ENCODE results near the gene KSR1.

The KSR1 gene

DNA sequence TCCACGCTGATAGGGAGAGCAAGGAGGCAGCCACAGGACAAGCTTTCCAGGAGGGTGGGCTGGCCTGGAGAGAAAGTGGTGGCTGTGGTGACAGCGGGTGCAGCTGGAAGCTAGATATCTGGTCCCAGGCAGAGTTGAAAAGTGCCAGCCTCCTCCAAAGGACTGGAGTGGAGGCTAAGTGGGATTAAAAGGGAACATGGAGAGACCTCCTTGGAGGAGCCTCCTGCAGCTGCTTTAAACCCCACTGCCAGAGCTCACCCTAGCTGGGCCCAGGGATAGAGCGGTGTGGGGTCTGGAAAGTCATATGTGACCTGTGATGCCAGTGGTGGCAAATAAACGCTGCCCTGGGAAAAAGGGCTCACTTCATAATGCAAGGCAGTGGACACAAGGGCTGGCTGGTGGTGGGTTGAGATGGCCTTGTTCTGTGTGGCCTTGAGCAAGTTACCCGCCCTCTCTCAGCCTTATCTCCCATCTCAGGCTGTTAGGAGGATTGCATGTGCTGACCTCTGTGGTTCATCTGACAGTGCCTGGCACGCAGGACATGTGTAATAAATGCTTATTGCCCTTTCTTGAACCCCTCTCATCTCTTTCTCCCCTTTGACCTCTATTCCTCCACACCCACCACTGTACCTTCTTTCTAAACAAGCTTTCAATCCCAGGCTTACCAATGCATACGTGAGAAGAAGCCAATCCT, 113.8 kb downstream of the KSR1 start:
- DNase-seq (ENCODE audit: low read depth) = no peak

DNA sequence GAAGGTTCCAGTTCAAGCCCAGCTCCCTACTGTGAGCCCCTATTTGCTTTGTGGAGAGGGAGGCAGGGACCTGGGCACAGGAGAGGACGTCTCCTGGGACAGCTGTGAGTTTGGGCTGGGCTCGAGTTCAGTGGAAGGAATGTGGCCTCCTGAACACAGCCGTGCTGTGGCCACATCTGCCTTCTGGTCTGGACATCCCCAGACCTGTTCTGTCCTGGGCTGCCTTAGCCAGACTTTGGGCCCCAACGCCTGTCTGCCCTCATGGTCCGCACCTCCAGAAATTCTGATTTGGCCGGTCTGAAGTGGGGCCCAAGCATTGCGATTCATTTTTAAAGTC, 114.3 kb downstream of the KSR1 start:
- no peak for DNase-seq (ENCODE audit: low read depth)

DNA sequence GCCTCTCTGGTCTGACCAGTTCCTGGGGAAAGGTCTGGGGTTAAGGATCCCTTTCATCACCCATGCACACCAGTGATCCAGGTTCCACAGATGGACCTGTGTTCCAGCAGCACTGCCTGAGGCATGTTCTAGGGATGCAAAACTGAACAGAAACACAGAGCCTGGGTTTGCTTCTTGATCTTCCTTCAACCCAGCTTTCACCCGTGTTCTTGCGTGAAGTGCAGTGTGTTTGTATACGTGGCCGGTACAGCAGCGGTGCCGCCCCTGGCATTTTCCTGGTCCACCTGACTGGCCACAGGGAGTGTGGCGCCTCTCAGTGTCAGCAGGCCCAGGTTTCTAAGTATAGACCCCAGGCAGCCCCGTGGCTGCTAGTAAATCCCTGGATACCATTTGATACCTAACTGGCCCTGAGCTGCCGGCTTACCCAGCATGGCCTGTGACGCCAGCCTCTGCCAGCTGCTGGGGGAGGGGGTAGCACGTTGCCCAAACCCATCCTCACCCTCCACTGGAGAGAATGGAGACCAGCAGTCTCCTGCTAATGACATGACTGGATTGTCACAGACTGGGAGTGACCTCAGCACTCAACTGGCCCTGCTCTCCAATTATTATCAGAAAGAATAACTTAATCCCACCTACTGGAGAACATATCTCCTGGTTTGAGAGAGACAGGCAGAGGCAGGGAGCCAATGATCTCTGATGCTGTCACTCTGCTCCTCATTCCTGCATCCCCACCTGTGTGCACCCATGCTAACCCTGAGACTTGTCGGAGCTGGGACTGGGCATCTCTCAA, 115.5 kb downstream of the KSR1 start:
- DNase-seq (ENCODE audit: low read depth) = no peak

DNA sequence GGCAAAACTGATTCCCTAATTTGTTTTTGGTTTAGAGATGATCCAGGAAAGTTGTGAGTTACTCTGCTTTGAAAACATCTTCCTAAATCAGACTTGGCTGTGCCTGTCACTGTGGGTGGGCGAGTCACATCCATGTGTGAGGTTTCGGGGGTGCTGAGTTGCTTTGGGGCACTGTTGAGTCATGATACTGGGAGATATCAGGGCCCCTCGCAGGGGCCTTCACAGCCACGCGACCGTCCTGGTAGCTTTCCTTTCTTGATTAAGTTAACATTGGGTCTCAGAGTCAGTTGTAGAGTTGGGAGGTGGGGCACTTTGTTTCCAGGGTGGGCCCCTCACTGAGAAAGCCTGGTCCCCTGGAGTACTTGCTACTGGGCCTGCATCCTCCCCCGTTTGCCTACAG, 116.4 kb downstream of the KSR1 start:
- DNase-seq (ENCODE audit: low read depth) = no peak

DNA sequence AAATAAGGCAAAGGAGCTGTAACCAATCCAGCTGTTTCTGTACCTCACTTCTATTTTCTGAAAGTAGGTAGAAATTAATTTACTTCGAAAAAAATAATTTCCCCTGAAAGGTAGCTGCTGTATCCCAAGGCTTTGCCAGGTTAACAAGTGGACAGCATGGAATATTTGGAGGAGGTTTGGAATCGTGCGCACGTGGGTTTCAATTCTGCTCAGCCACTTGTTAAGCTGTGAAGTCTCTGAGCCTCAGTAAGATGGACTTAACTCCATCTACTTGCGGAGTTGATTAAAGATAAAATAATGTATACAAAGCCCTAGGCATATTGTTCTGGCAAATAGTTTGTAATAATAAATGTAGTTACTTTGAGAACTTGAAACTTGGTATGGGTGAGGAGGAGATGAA, 117.3 kb downstream of the KSR1 start:
- DNase-seq (ENCODE audit: low read depth) = no peak

DNA sequence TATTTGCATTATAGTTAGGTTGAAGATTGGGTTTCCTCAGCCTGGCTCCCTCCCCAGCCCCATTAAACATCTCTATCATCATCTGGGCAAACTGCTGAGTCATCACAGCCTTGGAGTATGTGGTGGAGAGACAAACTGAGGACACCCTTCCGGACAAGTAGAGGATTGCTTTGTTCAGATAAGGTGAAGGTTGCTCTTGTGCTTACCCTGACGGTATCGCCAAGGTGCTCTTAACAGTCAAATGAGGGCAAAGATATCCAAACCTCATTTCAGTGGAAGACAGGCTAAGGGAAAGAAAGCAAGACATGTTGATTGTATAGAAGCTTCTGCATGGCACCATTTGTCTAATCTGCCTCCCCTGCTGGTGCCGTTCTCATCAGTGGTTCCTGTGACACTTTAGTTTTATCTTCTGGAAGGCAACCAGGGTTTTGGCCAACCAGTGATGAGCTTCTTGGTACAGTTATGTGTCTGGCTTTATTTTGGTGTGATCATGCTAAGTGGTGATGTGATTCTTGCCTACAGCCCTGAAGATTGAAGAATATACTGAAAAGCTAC, 117.8 kb downstream of the KSR1 start:
- peak; percentile 51 for DNase-seq (ENCODE audit: low read depth)

DNA sequence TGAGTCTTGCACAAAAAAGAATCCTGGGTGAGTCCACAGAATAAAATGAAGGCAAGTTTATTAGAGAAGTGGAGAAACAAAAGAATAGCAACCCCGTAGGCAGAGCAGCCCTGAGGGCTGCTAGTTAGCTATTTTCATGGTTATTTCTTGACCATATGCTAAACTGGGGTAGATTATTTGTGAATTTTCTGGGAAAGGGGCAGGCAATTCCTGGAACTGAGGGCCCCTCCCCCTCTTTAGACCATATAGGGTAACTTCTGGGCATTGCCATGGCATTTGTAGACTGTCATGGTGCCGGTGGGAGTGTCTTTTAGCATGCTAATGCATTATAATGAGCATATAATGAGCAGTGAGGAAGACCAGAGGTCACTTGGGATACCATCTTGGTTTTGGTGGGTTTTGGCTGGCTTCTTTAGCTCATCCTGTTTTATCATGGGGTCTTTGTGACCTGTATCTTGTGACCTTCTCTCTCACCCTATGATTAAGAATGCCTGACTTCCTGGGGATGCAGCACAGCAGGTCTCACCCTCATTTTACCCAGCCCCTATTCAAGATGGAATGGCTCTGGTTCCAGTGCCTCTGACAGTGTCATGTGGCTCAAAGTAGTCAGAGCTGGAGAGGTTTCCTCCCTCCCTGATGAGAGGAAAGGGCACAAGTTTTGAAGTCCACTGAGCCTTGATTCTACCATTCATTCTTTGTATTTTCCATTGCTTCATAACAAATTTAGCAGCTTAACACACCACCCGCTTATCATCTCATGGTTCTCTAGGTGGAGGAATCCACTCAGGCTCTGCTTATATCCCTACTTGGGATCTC, 119.1 kb downstream of the KSR1 start:
- no peak for DNase-seq (ENCODE audit: low read depth)

DNA sequence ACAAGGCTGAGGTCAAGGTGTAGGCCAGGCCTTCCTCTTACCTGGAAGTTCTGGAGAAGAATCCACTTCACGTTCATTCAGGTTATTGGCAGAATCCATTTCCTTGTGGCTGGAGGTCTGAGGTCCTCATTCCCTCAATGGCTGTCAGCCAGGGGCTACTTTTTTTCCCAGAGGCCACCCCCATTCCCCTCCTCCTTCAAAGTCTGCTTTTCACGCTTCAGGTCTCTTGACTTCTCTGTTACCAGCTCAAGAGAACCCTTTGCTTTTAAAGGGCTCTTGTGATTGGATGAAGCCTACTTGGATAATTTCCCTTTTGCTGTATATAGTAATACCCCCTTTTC, 119.6 kb downstream of the KSR1 start:
- DNase-seq (ENCODE audit: low read depth) = no peak

DNA sequence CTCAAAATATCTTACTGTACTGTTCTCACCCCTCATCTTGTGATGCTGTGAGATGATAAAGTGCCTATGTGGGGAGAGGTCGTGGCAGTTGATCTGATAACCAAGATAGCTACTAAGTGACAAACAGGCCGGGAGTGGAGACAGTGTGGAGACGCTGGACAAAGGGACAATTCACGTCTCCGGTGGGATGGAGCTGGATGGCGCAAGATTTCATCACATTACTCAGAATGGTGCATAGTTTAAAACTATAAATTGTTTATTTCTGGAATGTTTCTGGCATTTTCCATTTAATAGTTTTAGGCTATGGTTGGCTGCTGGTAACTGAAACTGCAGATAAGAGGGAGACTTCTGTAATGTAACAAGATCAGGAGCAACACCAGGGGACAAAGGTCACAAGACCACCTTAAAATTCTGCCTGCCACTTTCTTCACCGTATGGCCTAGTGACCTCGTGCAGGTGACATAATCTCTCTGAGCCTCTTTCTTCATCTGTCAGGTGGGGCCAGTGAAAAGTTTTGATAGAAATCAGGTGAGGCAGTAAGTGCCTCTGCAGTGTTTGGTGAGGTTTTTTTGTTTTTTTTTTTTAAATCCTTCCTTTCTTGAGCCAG, 120.3 kb downstream of the KSR1 start:
- DNase-seq (ENCODE audit: low read depth) = no peak

DNA sequence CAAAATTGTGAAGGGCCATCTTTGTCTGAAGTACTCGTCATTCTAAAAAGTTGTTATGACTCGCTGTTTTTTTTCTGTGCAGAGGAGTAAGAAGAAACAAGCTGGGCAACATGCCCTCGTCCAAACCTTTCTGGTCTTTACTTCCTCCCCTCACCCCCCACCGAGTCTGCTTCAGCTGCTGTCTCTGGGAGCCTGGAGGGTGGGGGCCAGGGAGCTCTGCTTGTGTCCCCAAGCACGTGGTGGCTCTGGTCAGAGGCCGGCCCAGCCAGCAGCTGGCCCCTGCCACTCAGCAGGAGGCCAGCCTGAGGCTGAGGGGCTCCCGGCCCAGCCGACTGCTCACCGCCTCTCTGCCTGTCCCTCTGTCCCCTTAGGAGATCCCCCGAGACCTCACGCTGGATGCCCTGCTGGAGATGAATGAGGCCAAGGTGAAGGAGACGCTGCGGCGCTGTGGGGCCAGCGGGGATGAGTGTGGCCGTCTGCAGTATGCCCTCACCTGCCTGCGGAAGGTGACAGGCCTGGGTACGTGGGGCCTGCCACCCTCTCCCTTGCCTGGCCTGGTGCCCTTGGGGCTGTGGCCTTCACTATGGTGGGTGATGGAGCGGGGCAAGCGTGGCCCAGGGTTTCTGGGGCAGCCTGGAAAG, 121.0 kb downstream of the KSR1 start:
- DNase-seq (ENCODE audit: low read depth) = no peak

DNA sequence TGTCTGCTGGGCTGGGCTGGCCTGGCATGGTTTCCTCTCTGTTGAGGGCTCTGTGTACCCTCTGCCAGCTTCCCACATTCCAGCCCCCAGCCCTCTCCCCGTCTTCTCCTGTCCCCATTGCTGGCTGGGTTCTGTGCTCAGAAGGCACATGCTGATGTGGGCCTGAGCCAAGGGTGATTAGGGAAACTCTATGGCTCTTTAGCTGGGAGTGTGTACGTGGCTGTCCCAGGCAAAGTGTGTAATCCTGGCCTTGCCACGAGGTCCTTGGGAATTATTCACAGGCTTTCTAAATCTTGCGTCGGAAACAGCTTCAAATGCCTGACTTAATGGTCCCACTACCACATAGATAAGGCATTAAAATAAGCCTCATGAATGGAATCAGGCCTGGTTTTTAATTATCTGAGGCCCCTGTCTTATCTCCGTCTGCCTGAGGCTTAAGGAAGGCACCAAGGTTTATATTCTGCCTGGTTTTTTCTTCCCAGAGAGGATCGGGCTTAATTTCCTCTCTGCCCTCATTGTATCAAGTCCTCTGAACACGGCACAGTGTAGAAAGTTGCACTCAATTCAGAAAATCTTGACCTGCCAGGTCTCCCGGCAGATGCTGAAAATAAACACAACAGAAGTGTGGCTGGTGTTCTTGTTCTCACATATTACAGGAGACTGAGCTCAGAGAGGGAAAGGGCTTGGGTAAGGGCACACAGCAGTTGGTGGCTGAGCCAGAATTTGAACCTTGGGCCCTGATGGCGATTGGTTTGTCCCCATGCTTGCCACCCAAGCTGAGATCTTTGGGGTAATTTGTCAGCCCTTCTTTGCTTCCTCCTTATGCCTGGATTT, 121.9 kb downstream of the KSR1 start:
- no peak for DNase-seq (ENCODE audit: low read depth)

DNA sequence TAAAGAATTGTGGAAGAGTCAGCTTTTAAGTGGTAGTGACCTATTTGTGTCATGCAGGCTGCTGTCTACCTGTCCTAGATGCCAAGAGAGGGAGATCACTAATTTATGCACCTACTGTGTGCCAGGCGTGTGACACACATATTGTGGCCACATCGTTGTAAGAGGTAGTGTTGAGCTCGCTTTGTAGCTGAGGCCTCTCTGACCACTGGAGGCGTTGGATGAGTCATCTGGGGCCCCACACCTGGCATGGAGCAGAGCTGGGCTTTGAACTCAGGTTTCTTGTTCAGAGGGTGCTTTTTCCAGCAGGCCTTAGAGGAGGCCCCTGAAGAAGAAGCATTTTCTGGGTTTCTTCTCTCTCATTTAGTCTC, 122.5 kb downstream of the KSR1 start:
- no peak for DNase-seq (ENCODE audit: low read depth)

DNA sequence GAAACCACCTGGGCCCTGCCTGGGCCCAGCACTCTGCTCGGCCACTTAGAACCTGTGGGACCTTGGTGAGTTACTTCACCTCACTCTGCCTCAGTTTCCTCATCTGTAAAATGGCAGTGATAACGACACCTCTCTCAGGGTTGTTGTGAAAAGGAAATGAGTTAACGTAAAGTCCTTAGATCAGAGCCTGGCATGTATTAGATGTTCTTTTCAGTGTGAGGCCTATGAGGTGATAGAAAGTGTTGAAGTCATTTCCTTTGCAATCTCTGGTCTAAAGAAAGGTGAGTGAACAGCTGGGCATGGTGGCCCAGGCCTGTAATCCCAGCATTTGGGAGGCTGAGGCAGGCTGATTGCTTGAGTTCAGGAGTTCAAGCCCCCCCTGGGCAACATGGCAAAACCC, 123.1 kb downstream of the KSR1 start:
- no peak for DNase-seq (ENCODE audit: low read depth)

DNA sequence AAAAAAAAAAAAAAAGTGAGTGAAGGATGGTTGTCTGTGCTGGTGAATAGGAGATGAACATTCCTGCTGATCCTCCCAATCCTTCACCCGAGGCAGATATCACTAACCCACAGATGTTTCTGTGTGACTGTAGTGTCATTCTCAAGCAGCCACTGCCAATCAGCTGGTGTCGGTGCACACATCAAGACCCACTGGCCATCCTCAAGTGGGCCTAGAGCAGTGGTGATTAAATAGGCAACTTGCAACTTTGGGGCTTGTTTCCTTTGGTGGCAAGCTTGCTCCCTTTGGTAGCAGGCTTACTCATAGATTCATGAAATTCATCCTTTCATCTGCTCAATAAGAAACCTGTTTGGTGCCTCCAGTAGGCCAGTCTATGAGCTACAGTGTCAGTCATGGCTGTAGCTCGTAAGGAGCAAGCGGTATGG, 123.7 kb downstream of the KSR1 start:
- no peak for DNase-seq (ENCODE audit: low read depth)

DNA sequence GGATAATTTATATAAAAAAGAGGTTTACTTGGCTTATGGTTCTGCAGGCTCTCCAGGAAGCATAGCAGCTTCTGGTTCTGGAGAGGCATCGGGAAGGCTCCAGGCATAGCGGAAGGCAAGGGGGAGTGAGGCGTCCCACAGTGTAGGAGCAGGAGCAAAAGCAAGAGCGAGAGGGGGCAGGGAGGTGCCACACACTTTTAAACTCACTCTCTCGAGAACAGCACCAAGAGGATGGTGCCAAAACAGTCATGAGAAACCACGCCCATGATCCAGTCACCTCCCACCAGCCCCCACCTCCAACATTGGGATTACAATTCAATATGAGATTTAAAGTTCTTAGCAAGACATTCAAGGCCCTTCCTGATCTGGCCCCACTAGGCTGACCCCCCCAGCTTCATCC, 124.8 kb downstream of the KSR1 start:
- no peak for DNase-seq (ENCODE audit: low read depth)

DNA sequence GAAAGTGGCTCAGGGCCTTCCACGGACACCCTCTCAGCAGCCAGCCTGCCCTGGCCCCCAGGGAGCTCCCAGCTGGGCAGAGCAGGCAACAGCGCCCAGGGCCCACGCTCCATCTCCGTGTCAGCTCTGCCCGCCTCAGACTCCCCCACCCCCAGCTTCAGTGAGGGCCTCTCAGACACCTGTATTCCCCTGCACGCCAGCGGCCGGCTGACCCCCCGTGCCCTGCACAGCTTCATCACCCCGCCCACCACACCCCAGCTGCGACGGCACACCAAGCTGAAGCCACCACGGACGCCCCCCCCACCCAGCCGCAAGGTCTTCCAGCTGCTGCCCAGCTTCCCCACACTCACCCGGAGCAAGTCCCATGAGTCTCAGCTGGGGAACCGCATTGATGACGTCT, 126.4 kb downstream of the KSR1 start:
- DNase-seq (ENCODE audit: low read depth) = no peak

DNA sequence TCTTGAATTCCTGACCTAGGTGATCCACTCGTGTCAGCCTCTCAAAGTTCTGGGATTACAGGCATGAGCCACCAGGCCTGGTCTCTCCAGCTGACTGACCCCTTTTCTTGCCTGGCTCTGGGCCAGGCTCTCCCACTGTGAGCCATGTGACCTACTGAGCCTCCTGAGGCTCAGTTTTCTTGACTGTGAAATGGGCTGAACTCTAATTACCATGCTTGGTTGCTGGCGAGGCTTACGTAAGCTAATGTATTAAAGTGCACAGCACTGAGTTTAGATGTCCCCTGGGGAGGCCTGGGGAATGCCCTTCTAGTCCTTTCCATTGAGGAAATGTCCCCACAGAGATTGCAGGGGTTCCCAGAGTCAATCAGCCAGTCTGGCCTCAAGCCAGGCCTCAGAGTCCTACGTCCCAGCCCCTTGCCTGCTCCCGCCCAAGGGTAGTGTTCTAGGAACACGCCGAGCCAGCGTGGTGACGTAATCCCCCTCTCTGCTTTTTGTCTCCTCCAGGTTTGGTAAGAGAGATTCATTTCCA, 129.0 kb downstream of the KSR1 start:
- no peak for DNase-seq (ENCODE audit: low read depth)

DNA sequence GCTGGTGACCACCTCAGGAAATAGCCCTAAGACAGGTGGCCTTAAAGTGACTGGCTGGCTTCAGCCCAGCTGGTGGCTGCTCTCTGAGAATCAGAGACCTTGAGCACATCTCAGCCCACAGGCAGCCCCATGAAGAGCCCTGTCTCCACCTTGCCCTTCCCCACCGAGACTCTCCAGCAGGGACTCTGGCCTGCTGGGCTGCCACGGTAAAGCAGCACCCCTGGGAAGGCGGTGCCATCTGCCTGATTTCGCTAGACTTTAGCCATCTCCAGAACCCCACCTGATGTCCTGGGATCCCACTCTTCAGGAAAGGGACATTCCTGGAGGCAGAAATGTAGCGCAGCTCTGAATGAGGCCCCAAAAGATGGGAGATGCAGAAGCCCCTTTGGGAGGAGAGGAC, 129.5 kb downstream of the KSR1 start:
- no peak for DNase-seq (ENCODE audit: low read depth)

DNA sequence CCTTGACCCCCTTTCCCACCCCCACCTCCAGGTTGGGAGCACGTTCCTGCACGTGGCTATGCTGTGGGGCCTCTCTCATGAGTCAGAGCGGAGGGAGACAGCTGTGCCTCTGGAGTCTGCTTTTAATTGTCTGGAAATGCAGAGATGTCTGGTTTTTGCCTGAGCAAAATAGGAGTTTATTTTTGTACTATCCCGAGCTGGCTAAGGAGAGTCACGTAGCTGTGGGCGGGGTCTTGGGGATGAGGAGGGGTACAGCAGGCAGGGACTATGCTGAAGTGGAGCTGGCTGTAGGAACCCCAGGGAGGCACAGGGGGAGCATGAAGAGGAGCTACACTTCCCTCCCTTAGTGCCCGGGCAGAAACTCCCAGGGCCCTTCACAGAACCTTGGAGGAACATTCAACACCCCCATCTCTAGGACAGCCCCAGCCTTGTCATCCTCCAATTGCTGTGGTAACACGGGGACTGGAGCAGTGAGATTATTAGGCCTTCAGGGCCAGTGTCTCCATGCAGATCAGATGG, 130.0 kb downstream of the KSR1 start:
- DNase-seq (ENCODE audit: low read depth) = no peak

DNA sequence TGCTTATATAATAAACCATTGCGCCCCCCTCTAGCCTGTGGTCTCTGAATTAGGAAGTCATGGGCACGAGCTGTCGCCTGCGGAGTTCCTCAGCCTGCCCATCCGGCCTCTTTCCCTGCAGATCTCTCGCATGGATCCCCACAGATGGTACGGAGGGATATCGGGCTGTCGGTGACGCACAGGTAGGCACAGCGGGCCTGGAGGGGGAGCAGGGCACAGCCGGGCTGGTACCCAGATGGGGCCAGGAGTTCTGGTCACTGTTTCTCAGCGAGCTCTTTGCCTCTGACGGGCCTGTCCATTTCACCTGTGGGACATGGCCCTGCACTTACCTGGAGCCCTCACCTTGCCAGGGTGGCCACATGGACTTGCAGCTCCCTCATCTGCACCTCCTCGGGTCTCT, 132.1 kb downstream of the KSR1 start:
- DNase-seq (ENCODE audit: low read depth) = no peak

DNA sequence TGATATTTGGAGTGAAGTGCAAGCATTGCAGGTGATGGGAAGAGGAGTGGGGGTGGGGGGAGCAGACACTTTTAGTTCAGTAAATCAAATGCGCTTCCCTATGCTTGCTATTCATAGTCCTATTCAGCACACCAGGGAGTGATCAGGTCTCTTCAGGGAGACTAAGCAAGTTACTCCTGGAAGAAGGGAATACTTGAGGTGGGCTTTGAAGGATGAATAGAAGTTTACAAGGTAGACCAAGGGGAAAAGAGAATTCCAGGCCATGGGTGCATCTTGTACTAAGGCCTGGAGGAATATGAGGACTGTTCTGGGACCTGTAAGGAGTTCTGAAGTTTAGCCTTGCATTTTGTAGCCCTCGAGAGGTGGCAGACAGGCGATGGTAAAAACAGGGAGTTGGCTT, 134.6 kb downstream of the KSR1 start:
- no peak for DNase-seq (ENCODE audit: low read depth)
